Daoy (cell line): ENCODE results near the gene CRABP1. TPM values are rescaled to one million over a fixed set of nuclear protein-coding genes. Genes with fewer than 3 reads are reported as not detected.
"Not testable (repeated sequence)": the region's sequence is repeated elsewhere in the genome, so short reads cannot be mapped to it uniquely, and the experiment has no call there.

Experiments used
- DNase-seq: peaks from one replicate; pipeline ENCODE4 v3.0.0-alpha.2; 2015; ENCODE audit warnings: low read depth
- total RNA-seq: library from RNA; depleted of rRNA; stranded (reverse); fragments of >200 nt; shearing (Covaris generic); gene quantifications from 2 replicates; pipeline ENCODE4 v1.2.3, GENCODE V29; 2014

CRABP1 gene
- total RNA-seq, 1 experiment from 2014 or later: 0.23 TPM

- peak; percentile 77 for DNase-seq
Observed at GRCh38 chr15:78374436-78375393, 34.6 kb downstream of the CRABP1 start.

- not testable (repeated sequence) for DNase-seq
Observed at GRCh38 chr15:78380143-78380542, 40.0 kb downstream of the CRABP1 start.

DNA sequence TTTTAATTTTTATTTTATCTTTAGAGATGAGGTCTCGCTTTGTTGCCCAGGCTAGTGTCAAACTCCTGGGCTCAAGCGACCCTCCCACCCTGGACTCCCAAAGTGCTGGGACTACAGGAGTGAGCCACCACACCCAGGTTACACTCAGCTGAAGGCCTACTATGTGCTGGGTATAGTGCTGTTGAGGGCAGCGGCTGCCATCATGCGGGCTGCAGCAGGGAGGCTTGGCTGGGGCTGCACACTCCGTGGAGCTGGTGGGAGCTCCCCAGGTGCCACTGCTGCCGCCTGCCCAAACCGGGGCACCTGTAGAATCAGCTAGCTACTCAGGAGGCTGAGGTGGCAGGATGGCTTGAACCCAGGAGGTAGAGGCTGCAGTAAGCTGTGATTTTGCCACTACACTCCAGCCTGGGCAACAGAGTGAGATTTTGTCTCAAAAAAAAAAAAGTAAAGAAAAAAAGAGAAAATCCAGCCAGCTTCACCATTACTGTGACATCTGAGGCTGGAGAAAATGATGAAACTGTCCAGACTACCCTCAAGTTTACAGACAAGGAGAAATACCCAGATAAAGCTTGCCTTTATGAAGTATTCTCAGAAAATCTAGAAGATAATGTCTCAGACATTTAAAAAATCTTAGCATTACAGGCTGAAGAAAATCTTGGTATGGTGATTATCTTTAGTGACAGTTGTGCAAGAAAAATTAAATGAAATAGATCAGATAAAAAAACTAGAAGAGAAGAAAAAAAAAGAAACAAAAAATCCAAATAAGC is 42.1 kb downstream of the CRABP1 start:
- DNase-seq: no peak

DNA sequence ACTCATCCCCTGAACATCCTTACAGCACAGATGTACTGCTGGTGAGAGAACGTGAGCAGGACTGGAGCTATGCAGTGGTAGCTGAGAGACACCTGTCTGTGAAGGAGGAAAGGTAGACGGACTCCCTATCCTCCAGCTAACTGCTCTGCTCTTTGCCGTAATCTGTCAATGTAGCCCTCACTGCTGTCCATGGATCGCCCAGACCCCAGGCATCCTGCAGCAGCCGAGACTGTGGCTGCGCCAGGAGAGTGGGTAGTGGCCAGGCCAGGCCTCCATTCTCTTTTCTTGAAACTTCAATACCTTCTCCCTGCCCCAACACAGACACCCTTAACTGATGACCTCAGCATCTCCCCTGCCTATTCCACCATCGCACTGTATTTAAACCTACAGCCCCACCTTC is 44.5 kb downstream of the CRABP1 start:
- DNase-seq: no peak

- no peak for DNase-seq
Observed at GRCh38 chr15:78387246-78388037, 47.3 kb downstream of the CRABP1 start.

GRCh38 chr15:78388865-78389264 is 48.7 kb downstream of the CRABP1 start:
- DNase-seq: no peak

DNA sequence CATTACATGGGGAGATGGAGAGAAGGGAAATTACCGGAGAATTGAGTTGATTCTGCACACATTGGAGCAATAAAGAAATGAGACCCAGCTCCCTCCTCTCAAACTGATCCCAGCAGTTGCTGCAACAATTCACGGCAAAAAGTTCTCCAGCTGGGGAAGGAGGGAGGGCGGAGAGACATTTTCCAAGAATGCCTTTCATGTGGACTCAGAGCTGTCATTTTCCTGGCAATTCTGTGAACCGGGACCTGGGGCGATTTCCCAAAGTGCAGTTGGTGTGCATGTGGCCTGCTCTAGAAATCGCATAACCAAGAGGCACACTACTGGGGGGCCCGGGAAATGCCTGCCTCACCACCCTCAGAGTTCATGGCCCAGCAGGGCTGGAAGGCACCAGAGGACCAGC is 49.2 kb downstream of the CRABP1 start:
- no peak for DNase-seq

DNA sequence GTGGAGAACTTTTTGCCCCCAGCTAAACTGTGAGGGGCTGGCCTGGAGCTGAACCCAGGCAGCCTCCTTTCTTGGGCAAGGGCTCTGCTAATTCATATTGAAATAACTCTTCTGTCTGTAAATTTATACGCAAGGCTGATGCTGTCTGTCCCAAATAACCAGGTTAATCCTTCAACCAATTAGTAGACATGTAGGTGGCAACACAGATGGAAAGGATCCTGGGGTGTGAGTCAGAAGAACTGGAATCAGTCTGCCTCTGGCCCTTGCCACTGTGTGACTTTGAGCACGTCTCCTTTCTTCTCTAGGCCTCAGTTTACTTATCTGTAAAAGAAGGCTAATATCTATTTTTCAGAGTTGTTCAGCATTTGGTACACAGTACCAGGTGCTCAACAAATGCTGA is 49.6 kb downstream of the CRABP1 start:
- no peak for DNase-seq

GRCh38 chr15:78390242-78390641 is 50.1 kb downstream of the CRABP1 start:
- no peak for DNase-seq

GRCh38 chr15:78390826-78391225 is 50.7 kb downstream of the CRABP1 start:
- no peak for DNase-seq

DNA sequence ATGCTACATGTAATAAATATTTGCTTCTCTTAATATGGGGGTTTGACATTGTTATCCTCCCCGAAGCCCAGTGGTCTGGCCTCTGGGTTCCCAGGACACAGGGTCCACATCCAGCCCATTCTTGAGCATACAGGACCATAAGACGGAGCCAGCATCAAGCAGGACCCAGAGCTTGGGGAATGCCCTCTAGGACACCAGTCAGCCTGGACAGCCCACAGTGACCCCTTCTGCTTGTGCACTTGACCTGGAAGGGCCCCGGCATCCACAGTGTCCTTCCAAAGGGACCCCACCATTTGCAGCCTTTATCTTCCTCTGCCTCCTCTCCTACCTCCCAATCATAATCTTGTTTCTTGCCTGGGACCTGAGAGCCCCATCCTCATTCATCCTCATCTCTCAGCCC is 51.6 kb downstream of the CRABP1 start:
- no peak for DNase-seq

DNA sequence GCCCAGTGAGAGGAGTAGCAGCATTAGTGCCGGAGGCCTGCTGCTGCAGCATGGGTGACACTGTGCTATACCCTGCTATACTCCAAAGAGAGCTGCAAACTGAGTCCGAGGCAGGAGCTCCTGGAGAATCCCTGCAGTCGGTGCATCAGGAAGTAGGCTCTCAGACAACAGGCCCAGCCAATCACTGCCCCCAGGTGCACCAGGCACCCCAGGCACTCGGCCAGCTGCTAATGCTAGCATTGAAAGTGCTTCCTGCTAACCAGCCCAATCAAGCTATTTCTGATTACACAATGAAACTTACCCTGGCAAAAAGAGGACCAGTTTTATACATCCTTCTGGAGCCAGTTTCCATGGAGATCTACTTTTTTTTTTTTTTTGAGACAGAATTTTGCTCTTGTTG is 52.3 kb downstream of the CRABP1 start:
- DNase-seq: no peak

DNA sequence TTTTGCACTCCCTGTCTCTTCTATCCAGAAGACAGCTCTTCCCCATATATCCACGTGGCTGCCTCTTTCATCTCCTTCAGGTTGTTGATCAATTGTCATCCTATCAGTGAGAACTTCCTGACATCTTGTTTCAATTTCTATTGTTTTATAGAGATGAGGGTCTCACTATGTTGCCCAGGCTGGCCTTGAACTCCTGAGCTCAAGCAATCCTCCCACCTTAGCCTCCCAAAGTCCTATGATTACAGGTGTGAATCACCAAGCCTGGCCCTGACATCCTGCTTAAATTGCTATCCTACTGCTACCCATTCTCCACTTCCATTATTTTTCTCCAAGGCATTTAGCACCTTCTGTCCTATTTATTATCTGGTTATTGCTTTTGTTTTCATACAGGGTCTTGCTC is 53.0 kb downstream of the CRABP1 start:
- DNase-seq: no peak

DNA sequence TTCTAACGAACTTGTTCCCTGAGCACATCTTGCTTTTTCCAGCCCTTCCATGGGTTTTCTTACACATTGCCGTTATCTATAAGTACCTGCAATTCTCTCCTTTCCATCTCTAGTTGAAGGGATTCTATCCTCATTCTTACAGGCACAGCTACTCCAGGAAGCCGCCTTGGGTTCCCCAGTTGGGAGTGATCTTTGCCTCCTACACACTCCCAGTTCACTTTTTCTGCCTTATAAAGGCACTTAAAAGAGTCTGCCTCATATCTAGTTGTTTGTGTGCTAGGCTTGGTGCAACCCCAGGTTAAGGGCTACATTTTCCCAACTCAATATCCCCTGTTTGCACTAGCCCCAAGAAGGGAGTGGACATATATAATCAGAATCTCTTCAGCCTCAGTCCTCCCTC is 53.9 kb downstream of the CRABP1 start:
- no peak for DNase-seq

- DNase-seq: no peak
Observed at GRCh38 chr15:78394981-78395616, 54.9 kb downstream of the CRABP1 start.

DNA sequence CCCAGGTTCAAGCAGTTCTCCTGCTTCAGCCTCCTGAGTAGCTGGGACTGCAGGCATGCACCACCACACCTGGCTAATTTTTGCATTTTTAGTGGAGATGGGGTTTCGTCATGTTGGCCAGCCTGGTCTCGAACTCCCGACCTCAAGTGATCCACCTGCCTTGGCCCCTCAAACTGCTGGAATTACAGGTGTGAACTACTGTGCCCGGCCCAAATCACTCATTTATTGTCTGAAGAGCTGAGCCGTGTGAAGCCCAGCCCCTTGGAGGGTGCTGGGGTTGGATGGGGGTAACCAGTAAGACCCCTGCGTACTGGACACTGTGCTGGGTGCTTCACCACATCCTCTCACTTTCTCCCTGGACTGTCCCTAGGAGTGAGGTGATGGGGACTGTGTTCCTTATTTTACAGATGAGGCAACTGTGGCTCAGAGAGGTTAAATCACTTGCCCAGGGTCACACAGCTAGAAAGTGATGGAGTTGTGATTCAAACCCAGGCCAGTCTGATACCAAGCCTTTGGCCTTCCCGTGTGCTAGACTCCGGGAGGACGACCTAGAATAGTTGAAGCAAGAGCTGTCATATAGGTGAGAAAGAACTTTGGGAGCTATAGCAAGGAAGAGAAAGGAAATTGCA is 56.1 kb downstream of the CRABP1 start:
- no peak for DNase-seq

GRCh38 chr15:78396976-78397375 is 56.8 kb downstream of the CRABP1 start:
- DNase-seq: no peak

GRCh38 chr15:78397382-78397781 is 57.2 kb downstream of the CRABP1 start:
- DNase-seq: no peak
